ENCODE data around the gene MLST8.
A peak's percentile ranks its signal among the peaks of the same experiment; 100 is the strongest.

The MLST8 gene

GRCh38 chr16:2177561-2177960 is 27.7 kb upstream of the MLST8 start:
- no peak for TF ChIP-seq CREB1 (IDR thresholded peaks at IDR 0.05; ENCODE audit: low read depth)
- TF ChIP-seq CEBPB (IDR thresholded peaks at IDR 0.05) = no peak
- TF ChIP-seq YY1 (IDR thresholded peaks at IDR 0.05; ENCODE audit: low read depth) = no peak
- TF ChIP-seq MAX (IDR thresholded peaks at IDR 0.05) = no peak
- no peak for TF ChIP-seq TEAD4 (IDR thresholded peaks at IDR 0.05)
- TF ChIP-seq REST (IDR thresholded peaks at IDR 0.05; ENCODE audit: low read depth) = no peak
- TF ChIP-seq TCF12 (IDR thresholded peaks at IDR 0.05; ENCODE audit: low read depth) = no peak
- no peak for TF ChIP-seq USF1 (IDR thresholded peaks at IDR 0.05)
- no peak for TF ChIP-seq RAD21 (IDR thresholded peaks at IDR 0.05; ENCODE audit: low read depth)
- TF ChIP-seq NFIC (IDR thresholded peaks at IDR 0.05) = no peak
- TF ChIP-seq EGR1 (IDR thresholded peaks at IDR 0.05) = no peak
- no peak for TF ChIP-seq ZBTB7A (IDR thresholded peaks at IDR 0.05; ENCODE audit: low read depth)

GRCh38 chr16:2178321-2179106 is 26.7 kb upstream of the MLST8 start:
- no peak for TF ChIP-seq TCF12 (IDR thresholded peaks at IDR 0.05; ENCODE audit: low read depth)
- TF ChIP-seq MAX (IDR thresholded peaks at IDR 0.05) = no peak
- TF ChIP-seq USF1 (IDR thresholded peaks at IDR 0.05) = no peak
- TF ChIP-seq EGR1 (IDR thresholded peaks at IDR 0.05) = no peak
- no peak for TF ChIP-seq RAD21 (IDR thresholded peaks at IDR 0.05; ENCODE audit: low read depth)
- no peak for TF ChIP-seq TAF1 (IDR thresholded peaks at IDR 0.05; ENCODE audit: low read depth)
- TF ChIP-seq CREB1 (IDR thresholded peaks at IDR 0.05; ENCODE audit: low read depth) = no peak
- no peak for TF ChIP-seq TEAD4 (IDR thresholded peaks at IDR 0.05)
- TF ChIP-seq ZBTB7A (IDR thresholded peaks at IDR 0.05; ENCODE audit: low read depth) = no peak
- no peak for TF ChIP-seq EP300 (IDR thresholded peaks at IDR 0.05; ENCODE audit: borderline replicate concordance)
- TF ChIP-seq NFIC (IDR thresholded peaks at IDR 0.05) = no peak
- no peak for TF ChIP-seq FOXM1 (IDR thresholded peaks at IDR 0.05; ENCODE audit: borderline replicate concordance, low read depth)
- TF ChIP-seq YY1 (IDR thresholded peaks at IDR 0.05; ENCODE audit: low read depth) = no peak
- no peak for TF ChIP-seq CEBPB (IDR thresholded peaks at IDR 0.05)
- no peak for TF ChIP-seq REST (IDR thresholded peaks at IDR 0.05; ENCODE audit: low read depth)

GRCh38 chr16:2179107-2179501 is 26.1 kb upstream of the MLST8 start:
- TF ChIP-seq ZBTB7A (IDR thresholded peaks at IDR 0.05; ENCODE audit: low read depth) (0 out of 2 replicates have a peak, but pooled peaks have one; percentile 21), TCF12 (IDR thresholded peaks at IDR 0.05; ENCODE audit: low read depth) (no peak)

- TF ChIP-seq CREB1 (IDR thresholded peaks at IDR 0.05; ENCODE audit: low read depth) = no peak
- TF ChIP-seq ZBTB7A (IDR thresholded peaks at IDR 0.05; ENCODE audit: low read depth) = 0 out of 2 replicates have a peak, but pooled peaks have one; percentile 3
Measured at GRCh38 chr16:2179576-2179975, 25.7 kb upstream of the MLST8 start.

GRCh38 chr16:2180461-2180860 is 24.8 kb upstream of the MLST8 start:
- TF ChIP-seq REST (IDR thresholded peaks at IDR 0.05; ENCODE audit: low read depth) = no peak
- TF ChIP-seq TAF1 (IDR thresholded peaks at IDR 0.05; ENCODE audit: low read depth) = no peak
- TF ChIP-seq ZBTB7A (IDR thresholded peaks at IDR 0.05; ENCODE audit: low read depth) = no peak
- TF ChIP-seq MAX (IDR thresholded peaks at IDR 0.05) = no peak

Measured in Ishikawa (cell line).